Hindlimb muscle (tissue), 1 donor: ENCODE results near the gene IL4I1. TPM values are rescaled to one million over a fixed set of nuclear protein-coding genes. Genes with fewer than 3 reads are reported as not detected.
"Not testable (repeated sequence)": the region's sequence is repeated elsewhere in the genome, so short reads cannot be mapped to it uniquely, and the experiment has no call there.

Experiments used
- DNase-seq: peaks from one replicate; pipeline ENCODE4 v3.0.0-alpha.2; 2013
- polyA plus RNA-seq: library from polyadenylated mRNA; unstranded; fragments of 120-200 nt; gene quantifications from one replicate; pipeline ENCODE4 v1.2.1, GENCODE V29; 2013; ENCODE audit not compliant: insufficient read length

The IL4I1 gene
- polyA plus RNA-seq = 1.8 TPM

DNA sequence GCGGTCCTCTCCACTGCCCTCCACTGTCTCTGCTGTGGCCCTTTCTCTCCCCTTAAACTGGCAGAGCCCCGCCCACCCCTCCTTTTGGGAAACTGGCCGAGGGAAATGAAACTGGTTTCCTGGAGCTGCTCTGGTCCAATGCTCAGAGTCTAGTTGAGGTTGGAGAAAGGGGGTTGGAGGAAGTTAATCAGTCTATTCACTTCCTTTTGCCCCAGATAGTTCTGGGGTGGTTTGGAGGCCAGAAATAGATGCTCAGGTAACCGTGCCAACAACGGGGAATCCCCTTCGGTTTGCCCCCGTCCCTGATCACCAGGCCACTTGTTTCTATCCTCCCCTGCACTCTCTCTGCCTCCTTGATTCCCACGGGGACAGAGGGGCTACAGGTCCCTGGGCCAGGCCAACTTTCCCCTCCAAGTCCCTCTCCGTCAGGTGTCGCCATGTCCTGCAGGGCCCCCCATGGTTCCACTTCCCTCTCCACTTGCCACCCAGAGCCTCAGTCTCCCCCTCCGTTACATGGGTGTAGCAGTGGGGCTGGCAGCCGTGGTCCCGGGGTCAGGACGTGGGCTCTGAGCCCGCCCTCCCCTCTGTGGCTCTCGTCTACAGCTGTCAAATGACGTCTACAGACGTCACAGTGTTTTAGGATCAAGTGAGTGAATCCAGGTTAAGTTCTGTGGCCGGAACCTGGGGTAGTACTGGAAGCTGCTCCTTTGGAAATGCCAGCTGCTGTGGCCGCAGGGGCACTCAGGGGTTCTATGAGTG lies at the start of gene IL4I1:
IL4I1 (minus strand) TSS at position 25 of the 759 bp plus-strand sequence. CDS start 727 bp downstream, outside the sequence.
- no peak for DNase-seq

GRCh38 chr19:49946415-49946814 lies 49.7 kb upstream of the IL4I1 start:
- no peak for DNase-seq

DNA sequence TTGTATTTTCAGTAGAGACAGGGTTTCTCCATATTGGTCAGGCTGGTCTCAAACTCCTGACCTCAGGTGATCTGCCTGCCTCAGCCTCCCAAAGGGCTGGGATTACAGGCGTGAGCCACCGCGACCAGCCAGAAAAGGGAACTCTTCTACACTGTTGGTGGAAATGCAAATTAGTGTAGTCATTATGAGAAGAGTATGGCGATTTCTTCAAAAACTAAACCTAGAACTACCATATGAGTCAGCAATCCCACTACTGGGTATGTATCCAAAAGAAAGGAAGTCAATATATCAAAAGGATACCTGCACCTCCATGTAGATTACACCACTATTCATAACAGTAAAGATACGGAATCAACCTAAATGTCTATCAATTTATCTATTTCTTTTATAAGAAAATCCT lies 47.9 kb upstream of the IL4I1 start:
- not testable (repeated sequence) for DNase-seq

GRCh38 chr19:49940482-49940791 lies 43.8 kb upstream of the IL4I1 start:
- no peak for DNase-seq

GRCh38 chr19:49939721-49940481 lies 43.2 kb upstream of the IL4I1 start:
- DNase-seq = no peak

DNA sequence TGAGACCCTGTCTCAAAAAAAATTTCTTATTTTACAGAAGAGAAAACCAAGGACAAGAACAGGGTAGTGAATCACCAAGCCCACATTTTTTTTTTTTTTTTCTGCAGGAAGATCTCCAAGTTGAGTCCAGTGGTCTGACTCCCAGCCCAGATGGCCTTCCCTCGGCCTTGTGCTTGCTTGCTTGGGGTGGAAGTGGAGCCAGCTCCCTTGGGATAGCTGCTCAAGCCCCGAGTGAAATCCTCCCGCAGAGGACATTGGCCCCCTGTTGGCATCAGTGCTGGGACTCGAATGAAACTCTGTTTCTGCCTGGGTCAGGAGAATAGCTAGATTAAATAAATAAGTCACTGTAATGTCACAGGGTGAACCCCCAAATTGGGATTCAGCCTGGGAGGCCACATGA lies 42.0 kb upstream of the IL4I1 start:
- DNase-seq = no peak

- peak; percentile 81 for DNase-seq
These were observed 41.2 kb upstream of the IL4I1 start for GRCh38 chr19:49937750-49938381.

DNA sequence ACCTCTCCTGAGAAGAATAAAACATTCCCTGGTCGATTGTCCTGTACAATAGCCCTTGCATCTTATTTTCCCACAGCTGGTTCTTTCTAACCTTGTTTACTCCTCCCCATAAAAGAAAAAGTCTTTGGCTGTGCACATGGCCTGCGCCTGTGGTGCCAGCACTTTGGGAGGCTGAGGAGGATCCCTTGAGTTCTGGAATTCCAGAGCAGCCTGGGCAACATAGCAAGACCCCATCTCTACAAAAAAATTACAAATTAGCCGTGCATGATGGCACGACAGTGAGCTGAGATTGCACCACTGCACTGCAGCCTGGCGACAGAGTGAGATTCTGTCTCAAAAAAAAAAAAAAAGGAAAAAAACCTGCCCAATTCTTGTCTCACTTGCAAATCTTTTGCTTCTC lies 39.9 kb upstream of the IL4I1 start:
- no peak for DNase-seq

DNA sequence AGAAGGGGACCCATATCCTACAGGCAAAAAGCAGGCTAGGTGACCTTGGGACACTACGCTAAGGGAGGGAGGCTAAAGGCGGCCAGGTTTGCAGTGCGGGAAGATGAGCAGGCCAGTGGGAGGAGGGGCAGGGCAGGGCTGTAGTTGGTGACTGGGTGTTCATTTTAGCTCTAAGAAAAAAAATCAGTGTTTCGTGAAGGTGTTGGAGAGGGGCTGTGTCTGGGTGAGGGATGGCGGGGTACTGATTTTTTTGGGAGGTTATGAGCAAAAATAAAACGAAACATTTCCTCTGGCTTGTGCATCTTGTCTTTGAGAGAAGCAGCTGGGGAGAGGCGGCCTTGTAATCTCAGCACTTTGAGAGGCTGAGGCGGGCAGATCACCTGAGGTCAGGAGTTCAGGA lies 37.0 kb upstream of the IL4I1 start:
- DNase-seq = no peak

DNA sequence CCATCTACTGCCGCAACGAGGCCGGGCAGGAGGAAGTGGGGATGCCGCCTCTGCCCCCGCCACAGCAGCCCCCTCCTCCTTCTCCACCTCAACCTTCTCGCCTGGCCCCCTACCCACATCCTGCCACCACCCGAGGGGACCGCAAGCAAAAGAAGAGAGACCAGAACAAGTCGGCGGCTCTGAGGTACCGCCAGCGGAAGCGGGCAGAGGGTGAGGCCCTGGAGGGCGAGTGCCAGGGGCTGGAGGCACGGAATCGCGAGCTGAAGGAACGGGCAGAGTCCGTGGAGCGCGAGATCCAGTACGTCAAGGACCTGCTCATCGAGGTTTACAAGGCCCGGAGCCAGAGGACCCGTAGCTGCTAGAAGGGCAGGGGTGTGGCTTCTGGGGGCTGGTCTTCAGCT lies 36.0 kb upstream of the IL4I1 start:
- no peak for DNase-seq

DNA sequence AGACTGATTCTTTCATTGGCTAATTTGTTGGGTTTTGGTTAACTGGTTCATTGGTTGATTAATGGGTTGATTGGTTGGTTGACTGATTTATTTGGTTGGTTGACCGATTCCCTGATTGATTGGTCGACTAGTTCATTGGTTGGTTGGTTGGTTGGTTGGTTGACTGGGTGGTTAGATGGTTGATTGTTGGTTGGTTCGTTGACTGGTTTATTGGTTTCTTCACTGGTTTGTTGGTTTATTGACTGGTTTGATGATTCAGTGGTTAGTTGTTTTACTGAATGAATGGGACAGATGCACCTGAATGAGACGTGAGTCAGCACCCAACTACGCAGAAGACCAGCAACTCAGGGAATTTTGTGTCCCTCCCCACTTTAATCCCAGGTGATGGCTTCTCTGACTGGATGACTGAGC lies 35.4 kb upstream of the IL4I1 start:
- DNase-seq = no peak

DNA sequence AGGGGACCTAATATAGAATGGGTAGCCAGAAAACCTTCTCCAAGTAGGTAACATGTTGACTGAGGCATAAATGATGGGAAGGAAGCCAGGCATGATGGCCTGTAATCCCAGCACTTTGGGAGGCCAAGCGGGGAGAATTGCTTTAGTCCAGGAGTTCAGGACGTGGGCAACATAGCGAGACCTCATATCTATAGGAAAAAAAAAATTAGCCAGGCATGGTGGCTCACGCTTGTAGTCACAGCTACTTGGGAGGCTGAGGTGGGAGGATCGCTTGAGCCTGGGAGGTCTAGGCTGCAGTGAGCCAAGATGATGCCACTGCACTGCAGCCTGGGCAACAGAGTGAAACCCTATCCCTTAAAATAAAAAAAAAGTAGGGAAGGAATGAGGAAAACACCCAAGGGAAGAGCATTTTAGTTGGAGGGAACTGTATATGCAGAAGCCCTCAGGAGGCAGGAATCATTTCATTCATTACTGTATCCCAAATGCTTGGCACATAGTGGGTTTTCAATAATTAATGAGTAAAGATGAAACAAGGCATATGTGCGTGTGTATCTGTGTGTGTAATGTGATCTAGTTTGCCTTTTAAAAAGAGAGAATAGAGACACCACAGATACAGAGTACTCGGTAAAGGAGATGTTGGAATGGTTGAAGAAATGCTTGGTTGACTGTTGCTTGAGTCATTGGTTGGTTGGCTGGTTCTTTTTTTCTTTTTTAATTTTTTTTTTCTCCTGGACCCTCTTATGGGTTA lies 34.8 kb upstream of the IL4I1 start:
- DNase-seq = no peak

DNA sequence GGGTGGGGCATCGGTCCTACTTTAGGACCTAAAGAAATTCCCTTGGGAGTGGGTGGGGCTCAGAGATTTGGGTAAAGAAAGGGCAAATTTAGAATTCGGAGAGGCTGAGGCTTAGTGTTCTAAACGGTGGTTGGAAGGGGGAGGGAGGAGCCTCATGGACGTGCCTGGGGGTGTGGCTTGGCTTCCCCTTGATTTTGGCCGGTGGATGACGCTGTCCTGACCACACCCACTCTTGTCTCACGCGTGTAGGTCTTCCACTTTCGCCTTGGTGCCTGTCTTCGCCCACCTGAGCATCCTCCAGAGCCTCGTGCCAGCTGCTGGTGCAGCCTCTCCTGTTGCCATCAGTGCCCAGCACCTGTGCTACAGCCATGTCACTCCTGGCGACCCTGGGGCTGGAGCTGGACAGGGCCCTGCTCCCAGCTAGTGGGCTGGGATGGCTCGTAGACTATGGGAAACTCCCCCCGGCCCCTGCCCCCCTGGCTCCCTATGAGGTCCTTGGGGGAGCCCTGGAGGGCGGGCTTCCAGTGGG lies 33.9 kb upstream of the IL4I1 start:
- DNase-seq = no peak

DNA sequence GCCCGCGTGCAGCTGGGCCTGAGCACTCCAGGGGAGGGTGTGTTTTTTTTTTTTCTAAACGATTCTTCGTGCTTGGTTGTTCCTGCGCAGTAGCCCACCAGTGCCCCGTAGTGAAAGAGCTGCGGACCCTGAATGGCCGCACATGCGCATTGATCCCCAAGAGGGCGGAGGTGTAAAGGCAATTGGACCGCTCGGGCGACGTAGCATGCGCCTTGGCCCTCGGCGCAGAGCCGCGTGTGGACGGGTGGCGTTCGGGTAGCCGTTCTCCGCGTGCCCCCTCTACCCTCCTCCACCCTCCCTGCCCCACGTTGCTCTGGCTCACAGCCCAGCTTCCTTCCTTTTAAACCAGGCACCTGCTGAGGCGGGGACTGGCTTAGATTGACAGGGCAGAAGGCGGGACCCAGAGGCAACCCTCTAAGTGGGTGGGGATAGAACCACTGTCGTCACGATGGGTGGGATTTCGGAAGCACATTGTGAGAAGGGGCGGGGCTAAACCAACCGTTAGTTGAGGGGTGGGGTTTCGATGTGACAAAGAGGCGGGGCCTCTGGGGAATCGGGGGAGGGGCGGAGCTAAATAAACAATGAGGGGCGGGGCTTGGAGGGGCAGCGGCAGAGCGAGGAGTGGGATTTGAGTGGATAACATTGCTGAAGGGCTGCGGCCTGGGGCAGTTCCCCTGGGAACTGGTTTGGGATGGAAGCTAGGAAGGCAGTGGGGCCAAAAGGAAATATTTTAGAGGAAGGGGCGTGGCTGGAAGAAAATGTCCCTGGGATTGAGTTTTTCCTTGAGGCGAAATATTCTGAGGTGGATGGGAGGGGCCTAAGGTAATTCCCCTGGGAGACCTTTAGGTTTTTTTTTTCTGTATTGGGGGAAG lies 33.2 kb upstream of the IL4I1 start:
- DNase-seq = peak; percentile 91

- DNase-seq = peak; percentile 94
These were observed 32.5 kb upstream of the IL4I1 start, which contains the start of the genes ATF5 and NUP62 for GRCh38 chr19:49929121-49929610. Gene ATF5, plus strand, starts transcription at chr19:49929205. Its CDS starts 1,646 bp downstream, at chr19:49930851. Gene NUP62, minus strand, starts transcription at chr19:49929504. Its CDS starts 19,697 bp downstream, at chr19:49909807.

DNA sequence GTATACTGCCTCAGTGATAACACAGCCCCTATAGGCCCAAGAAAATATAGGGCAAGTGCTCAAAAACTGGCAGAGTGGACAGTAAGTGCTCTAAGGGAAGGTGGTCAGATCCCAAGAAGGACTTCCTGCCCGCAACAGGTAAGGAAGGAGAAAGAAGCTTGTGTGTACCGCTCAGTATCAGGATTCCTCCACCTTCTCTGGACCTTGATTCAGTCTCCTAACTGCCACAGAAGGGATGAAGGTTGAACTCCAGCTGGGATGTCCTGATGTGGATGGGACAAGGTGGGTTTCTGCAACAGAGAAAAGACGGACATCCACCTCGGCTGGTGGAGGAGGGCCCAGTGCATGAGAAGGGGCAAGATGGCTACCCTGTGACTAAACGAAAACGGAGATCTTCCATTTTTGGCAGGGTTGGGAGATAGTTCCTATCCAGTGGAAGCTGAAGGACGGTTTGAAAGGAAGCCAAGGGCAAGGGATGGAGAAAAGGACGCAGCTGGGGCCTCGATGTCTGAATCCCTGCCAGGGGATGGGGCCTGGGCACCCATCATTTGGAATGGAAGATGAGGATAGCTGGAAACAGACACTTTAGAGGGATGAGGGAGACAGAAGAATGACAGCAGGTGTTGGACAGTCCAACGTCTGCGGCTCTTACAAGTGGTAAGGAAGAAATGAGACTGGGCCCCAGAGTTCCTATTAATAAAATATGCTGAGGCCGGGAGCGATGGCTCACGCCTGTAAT lies 31.0 kb upstream of the IL4I1 start:
- no peak for DNase-seq

- no peak for DNase-seq
These were observed 29.8 kb upstream of the IL4I1 start for GRCh38 chr19:49926515-49926914.

GRCh38 chr19:49925486-49925885 lies 28.8 kb upstream of the IL4I1 start:
- DNase-seq = no peak

DNA sequence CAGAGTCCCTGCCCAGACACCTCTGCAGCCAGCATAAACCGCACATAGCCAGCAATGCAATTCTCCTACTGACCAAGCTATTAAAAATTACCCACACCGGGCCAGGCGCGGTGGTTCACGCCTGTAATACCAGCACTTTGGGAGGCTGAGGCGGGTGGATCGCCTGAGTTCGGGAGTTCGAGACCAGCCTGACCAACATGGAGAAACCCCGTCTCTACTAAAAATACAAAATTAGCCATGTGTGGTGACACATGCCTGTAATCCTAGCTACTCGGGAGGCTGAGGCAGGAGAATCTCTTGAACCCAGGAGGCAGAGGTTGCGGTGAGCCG lies 28.2 kb upstream of the IL4I1 start:
- DNase-seq = not testable (repeated sequence)
